SK-N-SH (cell line): ENCODE results near the gene WFIKKN1. TPM values are rescaled to one million over a fixed set of nuclear protein-coding genes. Genes with fewer than 3 reads are reported as not detected.
A peak's percentile ranks its signal among the peaks of the same experiment; 100 is the strongest.

Source experiments
- CTCF ChIA-PET: fragments of 300-600, 350-600 bp; formaldehyde crosslinking; extraction: SDS; loops from one replicate; lab custom pipeline; 2021; lab: Yijun Ruan, JAX
- POLR2A ChIA-PET: fragments of 350-600 bp; sonication (Branson Sonifier 250); formaldehyde crosslinking; extraction: SDS; loops from one replicate; lab custom pipeline; 2020; ENCODE audit warnings: antibody characterized with exemption, inconsistent platforms; lab: Yijun Ruan, JAX
- DNase-seq: peaks from one replicate; pipeline ENCODE4 v3.0.0; 2012
- H2AFZ ChIP-seq: fragments of 200-600 bp; sonication (generic); 2 replicates; pipeline ENCODE4 v1.8.1; 2016; ENCODE audit warnings: antibody characterized with exemption, mild to moderate bottlenecking, low read depth
- H3F3A ChIP-seq: fragments of 200-600 bp; sonication (generic); replicated peaks from 2 replicates; pipeline ENCODE3; 2016; ENCODE audit warnings: antibody characterized with exemption, mild to moderate bottlenecking; ENCODE audit not compliant: insufficient read depth
- H3K27ac ChIP-seq, 2 experiments: fragments of 200-500 bp in 1 of 2; fragments of 200-600 bp in 1 of 2; sonication (Bioruptor generic) in 1 of 2; sonication (generic), shearing (Covaris generic) in 1 of 2; 2 replicates each; pipeline versions ENCODE4 v1.5.1 to v1.6.1; 2014 to 2016; ENCODE audit warnings: low read depth in 2 of 2, inconsistent platforms in 1 of 2, low read length in 1 of 2, mild to moderate bottlenecking in 1 of 2, mixed read lengths in 1 of 2
- H3K27me3 ChIP-seq: fragments of 200-600 bp; sonication (generic), shearing (Covaris generic); 2 replicates; pipeline ENCODE4 v1.6.1; 2016; ENCODE audit warnings: mixed run types; ENCODE audit not compliant: insufficient read depth
- H3K36me3 ChIP-seq, 2 experiments: fragments of 200-500 bp in 1 of 2; fragments of 200-600 bp in 1 of 2; sonication (Bioruptor generic) in 1 of 2; sonication (generic) in 1 of 2; replicated peaks in 1 of 2; 2 replicates each; pipeline versions ENCODE3 to v1.5.1; 2014 to 2016; ENCODE audit warnings: low read length in 1 of 2, mild to moderate bottlenecking in 1 of 2; ENCODE audit not compliant: insufficient read depth in 2 of 2, control insufficient read depth in 1 of 2
- H3K4me1 ChIP-seq, 2 experiments: fragments of 200-500 bp in 1 of 2; fragments of 200-600 bp in 1 of 2; sonication (Bioruptor generic) in 1 of 2; sonication (generic), shearing (Covaris generic) in 1 of 2; 2 replicates each; pipeline versions ENCODE4 v1.5.1 to v1.6.1; 2014 to 2016; ENCODE audit warnings: low read depth in 1 of 2, low read length in 1 of 2, mixed run types in 1 of 2; ENCODE audit not compliant: insufficient read depth in 2 of 2, control insufficient read depth in 1 of 2
- H3K4me2 ChIP-seq: fragments of 200-600 bp; sonication (generic), shearing (Covaris generic); 2 replicates; pipeline ENCODE4 v1.6.1; 2017; ENCODE audit warnings: mixed run types
- H3K4me3 ChIP-seq, 2 experiments: fragments of 200-500 bp in 1 of 2; fragments of 200-600 bp in 1 of 2; sonication (Bioruptor generic) in 1 of 2; sonication (generic), shearing (Covaris generic) in 1 of 2; 2 replicates each; pipeline versions ENCODE4 v1.5.1 to v1.8.1; 2014 to 2016; ENCODE audit warnings: low read depth in 2 of 2, inconsistent platforms in 1 of 2, low read length in 1 of 2, mild to moderate bottlenecking in 1 of 2, mixed read lengths in 1 of 2, moderate library complexity in 1 of 2
- H3K79me2 ChIP-seq: fragments of 200-600 bp; sonication (generic); 2 replicates; pipeline ENCODE4 v1.8.1; 2017; ENCODE audit warnings: mild to moderate bottlenecking; ENCODE audit not compliant: insufficient read depth
- H3K9ac ChIP-seq: fragments of 200-600 bp; sonication (generic); 2 replicates; pipeline ENCODE4 v1.6.1; 2017; ENCODE audit warnings: mixed run types
- H3K9me2 ChIP-seq: fragments of 200-600 bp; sonication (generic); 2 replicates; pipeline ENCODE4 v1.6.1; 2017; ENCODE audit warnings: mixed run types
- H3K9me3 ChIP-seq: fragments of 200-600 bp; sonication (generic); 2 replicates; pipeline ENCODE4 v1.6.1; 2017; ENCODE audit warnings: mixed run types, mild to moderate bottlenecking, moderate library complexity
- H4K20me1 ChIP-seq: fragments of 200-600 bp; sonication (generic); 2 replicates; pipeline ENCODE4 v1.6.1; 2017; ENCODE audit warnings: mild to moderate bottlenecking, mixed run types; ENCODE audit not compliant: insufficient read depth
- CTCF ChIP-seq: fragments of 200-600 bp; sonication (generic); IDR thresholded peaks from 2 replicates; pipeline ENCODE4 v1.6.1; 2017; ENCODE audit warnings: antibody characterized with exemption, mild to moderate bottlenecking, moderate library complexity
- ELF1 ChIP-seq: IDR thresholded peaks from 2 replicates; pipeline ENCODE4 v1.4.0; 2012
- EP300 ChIP-seq, 2 experiments: IDR thresholded peaks; 2 replicates each; pipeline versions ENCODE4 v1.4.0 to v1.6.1; 2012; ENCODE audit warnings: borderline replicate concordance in 1 of 2, low read depth in 1 of 2, low read length in 1 of 2
- FOXM1 ChIP-seq: IDR thresholded peaks from 2 replicates; pipeline ENCODE4 v1.4.0; 2012; ENCODE audit warnings: low read depth, mild to moderate bottlenecking
- GABPA ChIP-seq: IDR thresholded peaks from 2 replicates; pipeline ENCODE4 v1.4.0; 2012; ENCODE audit warnings: low read depth, mild to moderate bottlenecking
- GATA2 ChIP-seq: sonication (generic); formaldehyde crosslinking; IDR thresholded peaks from 2 replicates; pipeline ENCODE4 v1.5.0; 2020; ENCODE audit warnings: mild to moderate bottlenecking, missing genetic modification reagents
- IRF3 ChIP-seq: fragments of 150-350 bp; IDR thresholded peaks from 2 replicates; pipeline ENCODE4 v1.6.1; 2016; ENCODE audit warnings: mild to moderate bottlenecking, low read depth, low read length
- MXI1 ChIP-seq: IDR thresholded peaks from 2 replicates; pipeline ENCODE4 v1.6.1; 2012; ENCODE audit warnings: mild to moderate bottlenecking, low read depth, low read length, improper control_type of control experiment
- NFIC ChIP-seq: IDR thresholded peaks from 2 replicates; pipeline ENCODE4 v1.4.0; 2012; ENCODE audit warnings: borderline replicate concordance
- NRF1 ChIP-seq: IDR thresholded peaks from 2 replicates; pipeline ENCODE4 v1.6.1; 2012; ENCODE audit warnings: low read depth, mild to moderate bottlenecking, low read length
- PBX3 ChIP-seq: IDR thresholded peaks from 2 replicates; pipeline ENCODE4; 2012
- POLR2AphosphoS5 ChIP-seq: IDR thresholded peaks from 2 replicates; pipeline ENCODE4 v1.6.1; 2012; ENCODE audit warnings: low read depth, low read length
- RAD21 ChIP-seq: IDR thresholded peaks from 2 replicates; pipeline ENCODE4 v1.6.1; 2012; ENCODE audit warnings: mild to moderate bottlenecking, low read length
- RCOR1 ChIP-seq: fragments of 150-350 bp; IDR thresholded peaks from 2 replicates; pipeline ENCODE4 v1.6.1; 2017; ENCODE audit warnings: antibody characterized with exemption, low read length
- REST ChIP-seq: IDR thresholded peaks from 2 replicates; pipeline ENCODE4 v1.6.1; 2012; ENCODE audit warnings: mild to moderate bottlenecking, low read depth, low read length, moderate library complexity
- RXRA ChIP-seq: IDR thresholded peaks from 2 replicates; pipeline ENCODE4 v1.4.0; 2012; ENCODE audit warnings: low read depth, mild to moderate bottlenecking, borderline replicate concordance
- SMC3 ChIP-seq: IDR thresholded peaks from 2 replicates; pipeline ENCODE4 v1.6.1; 2012; ENCODE audit warnings: low read depth, low read length, improper control_type of control experiment
- YY1 ChIP-seq: IDR thresholded peaks from 2 replicates; pipeline ENCODE4 v1.4.0; 2012; ENCODE audit warnings: low read depth, mild to moderate bottlenecking
- WGBS: methylation state at CpG from one replicate; pipeline ENCODE4 v1.1.6; 2017; ENCODE audit warnings: low lambda C conversion rate; 5-methylcytosine and 5-hydroxymethylcytosine counted together
- polyA plus RNA-seq, 3 experiments: library from polyadenylated mRNA; depleted of rRNA; stranded (reverse); fragments of >200 nt; gene quantifications; 2 replicates each; pipeline ENCODE4 v1.2.3, GENCODE V29; 2012

Gene WFIKKN1
- polyA plus RNA-seq, 1 of the 3 experiments (the other 2 are of a cell fraction), result 0.16 TPM

GRCh38 chr16:662597-662996 lies 31.8 kb downstream of the WFIKKN1 start:
- Histone ChIP-seq H3K9me3 (no peaks in the 10 kb centered on the region), H3K27me3 (no peaks in the 10 kb centered on the region), H3K9me2 (no peaks in the 10 kb centered on the region), H3K4me2 (no peak overlapping the region), H3K27ac (peak overlapping the region in 1 of 2 experiments; percentile 79; a peak in 1 of 4 replicates), H3K4me1 (peaks cover 3 to 40% of the 10 kb centered on the region in 2 experiments; a peak in 3 of 4 replicates), H3K79me2 (no peaks in the 10 kb centered on the region), H3F3A (no peaks in the 10 kb centered on the region), H3K9ac (no peak overlapping the region), H4K20me1 (no peaks in the 10 kb centered on the region), H3K36me3 (peaks cover 0 to 34% of the 10 kb centered on the region in 2 experiments), H3K4me3 (no peak overlapping the region), H2AFZ (no peak overlapping the region)
- DNase-seq, result no peak
- 96% methylated on average over 17 of the region's 21 CpGs for WGBS
- POLR2A ChIA-PET, result interaction anchor here (1.3 kb wide), 1 partner anchor 15 kb away, joined by 5 read pairs; no protein-coding TSS in a partner anchor
- no peak for TF ChIP-seq GATA2
- TF ChIP-seq SMC3, result no peak
- TF ChIP-seq RXRA, result no peak
- TF ChIP-seq ELF1, result no peak
- TF ChIP-seq REST, result no peak
- TF ChIP-seq NRF1, result no peak
- no peak for TF ChIP-seq RAD21
- no peak for TF ChIP-seq EP300 (IDR thresholded peaks at IDR 0.05; ENCODE audit: borderline replicate concordance in 1 of 2, low read depth in 1 of 2, low read length in 1 of 2)
- TF ChIP-seq YY1, result no peak
- TF ChIP-seq PBX3, result no peak
- no peak for TF ChIP-seq FOXM1
- no peak for TF ChIP-seq POLR2AphosphoS5
- TF ChIP-seq MXI1, result no peak
- TF ChIP-seq IRF3, result no peak
- TF ChIP-seq NFIC, result no peak
- TF ChIP-seq RCOR1, result no peak
- TF ChIP-seq GABPA, result no peak
- TF ChIP-seq CTCF, result no peak
- CTCF ChIA-PET, result interaction anchor here (2.7 to 6.7 kb wide), 2 partner anchors 13 to 19 kb away, joined by 11 to 92 read pairs; partner anchors contain the start of gene WDR90
